GM21447 (cell line): ENCODE results near the gene CXorf66.
"Not testable (repeated sequence)": the region's sequence is repeated elsewhere in the genome, so short reads cannot be mapped to it uniquely, and the experiment has no call there.

Experiments
- ATAC-seq: cut with Tn5 transposase; IDR thresholded peaks from one replicate; pipeline ENCODE4 v1.9.1; 2021; ENCODE audit not compliant: unreplicated experiment

Gene CXorf66

GRCh38 chrX:139929876-139930275 lies 35.4 kb downstream of the CXorf66 start:
- no peak for ATAC-seq

- ATAC-seq: no peak
Measured at GRCh38 chrX:139924696-139925095, 40.6 kb downstream of the CXorf66 start.

GRCh38 chrX:139924069-139924695 lies 41.1 kb downstream of the CXorf66 start:
- no peak for ATAC-seq

DNA sequence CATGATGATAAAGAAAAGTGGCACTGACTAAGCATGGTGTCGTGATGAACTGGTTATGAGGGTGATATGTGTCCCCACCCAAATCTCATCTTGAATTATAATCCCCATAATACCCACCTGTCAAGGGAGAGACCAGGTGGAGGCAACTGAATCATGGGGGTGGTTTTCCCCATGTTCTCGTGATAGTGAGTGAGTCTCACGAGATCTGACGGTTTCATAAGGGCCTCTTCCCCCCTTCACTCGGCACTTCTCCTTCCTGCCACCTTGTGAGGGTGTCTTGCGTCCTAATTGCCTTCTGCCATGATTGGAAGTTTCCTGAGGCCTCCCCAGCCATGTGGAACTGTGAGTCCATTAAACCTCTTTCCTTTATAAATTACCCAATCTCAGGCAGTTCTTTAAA lies 44.2 kb downstream of the CXorf66 start:
- ATAC-seq: not testable (repeated sequence)

DNA sequence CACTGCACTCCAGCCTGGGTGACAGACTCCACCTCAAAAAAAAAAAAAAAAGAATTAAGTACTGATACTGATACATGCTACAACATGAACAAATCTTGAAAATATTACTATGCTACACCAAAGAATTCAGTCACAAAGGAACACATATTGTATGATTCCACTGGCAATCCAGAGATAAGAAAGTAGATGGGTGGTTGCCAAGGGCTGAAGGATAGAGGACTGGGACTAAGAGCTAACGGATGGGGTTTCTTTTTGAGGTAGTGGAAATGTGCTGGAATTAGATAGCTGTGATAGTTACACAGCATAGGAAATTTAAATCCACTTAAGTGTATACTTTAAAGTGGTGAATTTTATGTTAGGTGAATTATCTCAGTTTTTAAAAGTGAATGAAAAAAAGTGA lies 45.0 kb downstream of the CXorf66 start:
- no peak for ATAC-seq

GRCh38 chrX:139914421-139914820 lies 50.9 kb downstream of the CXorf66 start:
- ATAC-seq: no peak

DNA sequence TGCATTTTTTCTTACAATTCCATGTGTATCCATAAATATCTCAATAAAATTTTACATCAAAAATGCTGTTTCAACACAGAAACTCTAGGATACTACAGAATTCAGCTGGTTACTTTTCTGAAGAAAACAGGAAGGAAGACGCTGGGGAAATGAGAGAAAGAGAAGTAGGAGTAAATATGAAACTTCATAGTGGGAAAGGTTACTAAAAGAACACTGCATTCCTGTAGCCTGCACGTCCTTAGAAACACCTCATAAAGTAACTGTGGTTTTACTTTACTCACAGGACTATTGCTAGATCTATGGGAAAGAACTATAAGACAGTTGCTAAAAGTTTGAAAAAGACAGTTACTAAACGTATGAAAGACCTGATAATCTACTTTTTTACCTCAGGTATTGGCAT lies 55.6 kb downstream of the CXorf66 start:
- peak; percentile 56 for ATAC-seq

GRCh38 chrX:139907078-139907477 lies 58.2 kb downstream of the CXorf66 start:
- no peak for ATAC-seq

GRCh38 chrX:139905743-139906142 lies 59.6 kb downstream of the CXorf66 start:
- ATAC-seq: no peak
